Esophagus squamous epithelium (tissue), 4 donors: Measurements from ENCODE around the gene SPTAN1.

Source experiments
- CTCF ChIP-seq, 6 experiments: fragments of 450-650 bp in 4 of 6; fragments of 200-600 bp in 2 of 6; sonication (generic) in 2 of 6; IDR thresholded peaks; one replicate each; pipeline ENCODE4 v1.5.1; 2016 to 2019; ENCODE audit warnings: antibody characterized with exemption in 6 of 6, mild to moderate bottlenecking in 4 of 6, moderate library complexity in 4 of 6
- POLR2A ChIP-seq, 4 donors: fragments of 450-650 bp; IDR thresholded peaks; one replicate each; pipeline ENCODE4 v1.6.1; 2017; ENCODE audit warnings: antibody characterized with exemption in 4 of 4, mild to moderate bottlenecking in 4 of 4, moderate library complexity in 3 of 4

- no peak for TF ChIP-seq CTCF (IDR thresholded peaks at IDR 0.05)
- TF ChIP-seq POLR2A (IDR thresholded peaks at IDR 0.05): no peak
Observed at GRCh38 chr9:128552744-128553440, 505 bp downstream of the SPTAN1 start.
